Upper lobe of left lung (tissue), 6 donors: ENCODE results near the gene BPTF. TPM values are rescaled to one million over a fixed set of nuclear protein-coding genes. Genes with fewer than 3 reads are reported as not detected.
"Not testable (repeated sequence)": the region's sequence is repeated elsewhere in the genome, so short reads cannot be mapped to it uniquely, and the experiment has no call there.

Experiments used
- ATAC-seq, 2 donors: fragments of 200-7000 bp; cut with Tn5 transposase; one replicate each; pipeline ENCODE4 v1.9.1; 2022; ENCODE audit warnings: mild to moderate bottlenecking in 2 of 2, moderate library complexity in 2 of 2; ENCODE audit not compliant: low FRiP score in 2 of 2
- DNase-seq, 2 donors: peaks; one replicate each; pipeline ENCODE4 v3.0.0-alpha.2; 2019 to 2020
- H3K27ac ChIP-seq, 4 donors: fragments of 200-600 bp; sonication (generic); one replicate each; pipeline ENCODE4 v1.5.1; 2016 to 2019
- H3K27me3 ChIP-seq, 4 donors: fragments of 200-600 bp; sonication (generic); one replicate each; pipeline ENCODE4 v1.5.1; 2017 to 2019
- H3K36me3 ChIP-seq, 4 donors: fragments of 200-600 bp; sonication (generic); one replicate each; pipeline ENCODE4 v1.5.1; 2016 to 2019
- H3K4me1 ChIP-seq, 4 donors: fragments of 200-600 bp; sonication (generic); one replicate each; pipeline ENCODE4 v1.5.1; 2018 to 2019
- H3K4me3 ChIP-seq, 4 donors: fragments of 200-600 bp; sonication (generic); one replicate each; pipeline ENCODE4 v1.5.1; 2017 to 2019; ENCODE audit warnings: mild to moderate bottlenecking in 2 of 4, moderate library complexity in 1 of 4
- H3K9me3 ChIP-seq, 4 donors: fragments of 200-600 bp; sonication (generic); one replicate each; pipeline ENCODE4 v1.5.1; 2018 to 2019
- CTCF ChIP-seq, 6 experiments: fragments of 450-650 bp in 4 of 6; fragments of 200-600 bp in 2 of 6; sonication (generic) in 2 of 6; IDR thresholded peaks; one replicate each; pipeline ENCODE4 v1.5.1; 2016 to 2019; ENCODE audit warnings: antibody characterized with exemption in 6 of 6
- EP300 ChIP-seq, 4 donors: sonication (generic); formaldehyde crosslinking; IDR thresholded peaks; one replicate each; pipeline ENCODE4 v1.5.1; 2017; ENCODE audit warnings: antibody characterized with exemption in 4 of 4, control low read depth in 2 of 4
- POLR2A ChIP-seq, 4 donors: fragments of 450-650 bp; IDR thresholded peaks; one replicate each; pipeline ENCODE4 v1.5.1; 2016 to 2017; ENCODE audit warnings: antibody characterized with exemption in 4 of 4, mild to moderate bottlenecking in 2 of 4
- POLR2AphosphoS5 ChIP-seq, 2 donors: sonication (generic); formaldehyde crosslinking; IDR thresholded peaks; one replicate each; pipeline ENCODE4 v1.5.1; 2017; ENCODE audit warnings: antibody characterized with exemption in 2 of 2
- WGBS, 2 donors: methylation state at CpG; one replicate each; pipeline ENCODE4 v1.1.5; 2017 to 2018; 5-methylcytosine and 5-hydroxymethylcytosine counted together
- total RNA-seq, 6 donors: library from RNA; depleted of rRNA in 4 of 6; stranded (reverse); fragments of >200 nt in 4 of 6; gene quantifications; one replicate each; pipeline versions ENCODE4 v1.1.0 to v1.2.1, GENCODE V29; 2016 to 2021
- donor health status: DM: no; HTN: no; CAD: no; lungs with moderate emphysema.
- donor health status: DM: no; HTN: yes; CAD: no; lungs with severe emphysema.

The BPTF gene
- total RNA-seq, 6 donors from 2014 or later: 67.3 to 163 (median 79.7) TPM

GRCh38 chr17:67785122-67785477 is 40.2 kb upstream of the BPTF start:
- no peaks in the 10 kb centered on the region for H3K36me3 ChIP-seq
- H3K27ac ChIP-seq: no peak overlapping the region
- no peaks in the 10 kb centered on the region for H3K4me1 ChIP-seq
- DNase-seq (no peak), ATAC-seq (no peak)
- H3K27me3 ChIP-seq: no peaks in the 10 kb centered on the region
- no peaks in the 10 kb centered on the region for H3K9me3 ChIP-seq
- TF ChIP-seq EP300 (IDR thresholded peaks at IDR 0.05) (no peak), CTCF (IDR thresholded peaks at IDR 0.05) (no peak), POLR2AphosphoS5 (IDR thresholded peaks at IDR 0.05) (no peak), POLR2A (IDR thresholded peaks at IDR 0.05) (no peak)
- no peak overlapping the region for H3K4me3 ChIP-seq
- WGBS, 2 donors: 90 to 95% methylated on average over 3 of the region's 3 CpGs

- no peaks in the 10 kb centered on the region for H3K9me3 ChIP-seq
- H3K36me3 ChIP-seq: no peaks in the 10 kb centered on the region
- no peak overlapping the region for H3K4me3 ChIP-seq
- H3K27ac ChIP-seq: no peak overlapping the region
- H3K4me1 ChIP-seq: no peaks in the 10 kb centered on the region
- TF ChIP-seq CTCF (IDR thresholded peaks at IDR 0.05) (no peak), POLR2A (IDR thresholded peaks at IDR 0.05) (no peak), EP300 (IDR thresholded peaks at IDR 0.05) (no peak), POLR2AphosphoS5 (IDR thresholded peaks at IDR 0.05) (no peak)
- no peak for DNase-seq
- no peaks in the 10 kb centered on the region for H3K27me3 ChIP-seq
- 99 to 100% methylated on average over 4 to 5 of the region's 5 CpGs for WGBS, 2 donors
- ATAC-seq: no peak
Measured at GRCh38 chr17:67785504-67785903, 39.8 kb upstream of the BPTF start.

GRCh38 chr17:67800495-67800928 is 24.8 kb upstream of the BPTF start:
- TF ChIP-seq CTCF (IDR thresholded peaks at IDR 0.05): peak; percentile 48 to 80 (median 66)
- no peak for TF ChIP-seq POLR2AphosphoS5 (IDR thresholded peaks at IDR 0.05)
- Histone ChIP-seq H3K4me3 (no peak overlapping the region), H3K27ac (no peak overlapping the region), H3K9me3 (no peaks in the 10 kb centered on the region), H3K36me3 (no peaks in the 10 kb centered on the region), H3K4me1 (peaks cover 0 to 7% (median 0%) of the 10 kb centered on the region in 4 donors), H3K27me3 (no peaks in the 10 kb centered on the region)
- WGBS, 2 donors: 33 to 41% methylated on average over 7 of the region's 7 CpGs
- ATAC-seq: peak; percentile 87 to 94
- DNase-seq: peak in 1 of 2 donors; percentile 86

GRCh38 chr17:67801626-67802175 is 23.6 kb upstream of the BPTF start:
- TF ChIP-seq CTCF (IDR thresholded peaks at IDR 0.05) (no peak), POLR2AphosphoS5 (IDR thresholded peaks at IDR 0.05) (no peak), EP300 (IDR thresholded peaks at IDR 0.05) (no peak), POLR2A (IDR thresholded peaks at IDR 0.05) (no peak)

GRCh38 chr17:67810464-67810863 is 14.8 kb upstream of the BPTF start:
- ATAC-seq: no peak
- Histone ChIP-seq H3K27ac (no peak overlapping the region), H3K4me3 (no peak overlapping the region), H3K9me3 (no peaks in the 10 kb centered on the region), H3K4me1 (no peaks in the 10 kb centered on the region), H3K27me3 (no peaks in the 10 kb centered on the region), H3K36me3 (no peaks in the 10 kb centered on the region)
- TF ChIP-seq POLR2A (IDR thresholded peaks at IDR 0.05) (no peak), CTCF (IDR thresholded peaks at IDR 0.05) (no peak), POLR2AphosphoS5 (IDR thresholded peaks at IDR 0.05) (no peak), EP300 (IDR thresholded peaks at IDR 0.05) (no peak)
- 56 to 88% methylated on average over 1 of the region's 1 CpG for WGBS, 2 donors
- DNase-seq: no peak

More at GRCh38 chr17:67801626-67802175, 23.6 kb upstream of the BPTF start:
- Histone ChIP-seq H3K4me3 (no peak overlapping the region), H3K27me3 (no peaks in the 10 kb centered on the region), H3K36me3 (no peaks in the 10 kb centered on the region), H3K4me1 (peaks cover 0 to 7% (median 0%) of the 10 kb centered on the region in 4 donors), H3K27ac (no peak overlapping the region), H3K9me3 (no peaks in the 10 kb centered on the region)
- WGBS, 2 donors: 92 to 95% methylated on average over 11 of the region's 11 CpGs
- ATAC-seq (no peak), DNase-seq (no peak)

GRCh38 chr17:67812380-67812779 is 12.9 kb upstream of the BPTF start:
- not testable (repeated sequence) for H3K4me1 ChIP-seq, H3K27me3 ChIP-seq, H3K36me3 ChIP-seq, H3K9me3 ChIP-seq, DNase-seq, H3K4me3 ChIP-seq, H3K27ac ChIP-seq, ATAC-seq
- WGBS, 2 donors: 93 to 94% methylated on average over 6 of the region's 6 CpGs
